ENCODE data around the gene TUBB4B.
"Not testable (repeated sequence)": the region's sequence is repeated elsewhere in the genome, so short reads cannot be mapped to it uniquely, and the experiment has no call there.

Gene TUBB4B

GRCh38 chr9:137237759-137238726 is 3.0 kb upstream of the TUBB4B start:
- no peak for DNase-seq

DNA sequence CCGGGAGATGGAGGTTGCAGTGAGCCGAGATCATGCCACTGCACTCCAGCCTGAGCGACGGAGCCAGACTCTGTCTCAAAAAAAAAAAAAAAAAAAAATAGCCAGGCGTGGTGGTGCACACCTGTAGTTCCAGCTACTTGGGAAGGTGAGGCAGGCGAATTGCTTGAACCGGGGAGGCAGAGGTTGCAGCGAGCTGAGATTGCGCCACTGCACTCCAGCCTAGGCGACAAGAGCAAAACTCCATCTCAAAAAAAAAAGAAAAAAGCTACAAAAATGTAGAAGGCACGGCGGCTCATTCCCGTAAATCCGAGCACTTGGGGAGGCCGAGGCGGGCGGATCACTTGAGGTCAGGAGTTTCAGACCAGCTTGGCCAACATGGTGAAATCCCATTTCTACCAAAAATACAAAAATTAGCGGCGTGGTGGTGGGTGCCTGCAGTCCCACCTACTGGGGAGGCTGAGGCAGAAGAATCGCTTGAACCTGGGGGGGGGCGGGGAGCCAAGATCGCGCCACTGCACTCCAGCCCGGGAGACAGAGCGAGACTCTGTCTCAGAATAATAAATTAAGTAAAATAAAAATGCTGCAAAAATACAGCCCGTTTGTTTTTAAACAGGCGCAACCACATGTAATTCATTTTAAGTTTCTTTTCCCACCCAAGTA is 1.4 kb upstream of the TUBB4B start:
- not testable (repeated sequence) for DNase-seq

GRCh38 chr9:137240318-137240840 is 708 bp upstream of the TUBB4B start:
- peak; percentile 58 for DNase-seq

DNA sequence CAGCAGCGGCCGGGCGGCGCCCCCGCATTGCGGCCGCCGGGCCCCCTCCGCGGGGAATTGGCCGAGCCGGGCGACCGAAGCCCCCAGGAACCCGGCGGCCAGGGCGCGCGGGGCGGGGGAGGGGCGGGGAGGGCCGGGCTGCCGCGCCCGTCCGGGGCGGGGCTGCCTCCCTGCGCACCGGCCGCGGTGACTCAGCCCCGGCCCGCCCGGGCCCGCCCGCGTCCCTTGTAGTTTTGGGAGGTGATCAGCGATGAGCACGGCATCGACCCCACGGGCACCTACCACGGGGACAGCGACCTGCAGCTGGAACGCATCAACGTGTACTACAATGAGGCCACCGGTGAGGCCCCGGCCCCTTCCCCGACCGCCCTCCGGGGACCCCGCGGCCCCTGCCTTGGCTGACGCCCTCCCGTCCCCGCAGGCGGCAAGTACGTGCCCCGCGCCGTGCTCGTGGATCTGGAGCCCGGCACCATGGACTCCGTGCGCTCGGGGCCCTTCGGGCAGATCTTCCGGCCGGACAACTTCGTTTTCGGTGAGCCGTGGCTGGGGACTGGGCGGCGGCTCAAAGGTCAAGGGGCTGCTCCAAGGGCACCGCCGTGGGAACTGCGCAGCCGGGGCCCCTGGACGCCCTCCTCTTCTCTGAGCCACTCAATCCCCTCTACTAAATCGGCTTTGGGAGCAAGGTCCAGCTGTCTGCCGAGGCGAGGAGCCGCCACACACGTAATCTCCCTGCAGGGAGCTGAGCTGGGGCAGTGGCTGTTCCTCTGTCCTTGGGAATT is 592 bp downstream of the TUBB4B start:
- DNase-seq = no peak

DNA sequence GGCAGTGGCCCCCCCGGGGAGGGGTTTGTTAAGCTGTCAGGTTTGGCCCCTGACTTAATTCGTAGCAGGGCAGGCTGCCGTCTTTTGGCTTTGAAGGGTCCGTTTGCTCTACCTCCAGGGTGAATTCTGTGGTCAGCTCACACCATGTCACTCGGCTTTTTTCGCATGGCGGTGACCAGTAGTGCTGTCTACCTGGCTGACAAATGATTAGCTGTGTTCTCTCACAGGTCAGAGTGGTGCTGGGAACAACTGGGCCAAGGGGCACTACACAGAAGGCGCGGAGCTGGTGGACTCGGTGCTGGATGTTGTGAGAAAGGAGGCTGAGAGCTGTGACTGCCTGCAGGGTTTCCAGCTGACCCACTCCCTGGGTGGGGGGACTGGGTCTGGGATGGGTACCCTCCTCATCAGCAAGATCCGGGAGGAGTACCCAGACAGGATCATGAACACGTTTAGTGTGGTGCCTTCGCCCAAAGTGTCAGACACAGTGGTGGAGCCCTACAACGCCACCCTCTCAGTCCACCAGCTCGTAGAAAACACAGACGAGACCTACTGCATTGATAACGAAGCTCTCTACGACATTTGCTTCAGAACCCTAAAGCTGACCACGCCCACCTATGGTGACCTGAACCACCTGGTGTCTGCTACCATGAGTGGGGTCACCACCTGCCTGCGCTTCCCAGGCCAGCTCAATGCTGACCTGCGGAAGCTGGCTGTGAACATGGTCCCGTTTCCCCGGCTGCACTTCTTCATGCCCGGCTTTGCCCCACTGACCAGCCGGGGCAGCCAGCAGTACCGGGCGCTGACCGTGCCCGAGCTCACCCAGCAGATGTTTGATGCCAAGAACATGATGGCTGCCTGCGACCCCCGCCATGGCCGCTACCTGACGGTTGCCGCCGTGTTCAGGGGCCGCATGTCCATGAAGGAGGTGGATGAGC is 1.4 kb downstream of the TUBB4B start:
- no peak for DNase-seq

DNA sequence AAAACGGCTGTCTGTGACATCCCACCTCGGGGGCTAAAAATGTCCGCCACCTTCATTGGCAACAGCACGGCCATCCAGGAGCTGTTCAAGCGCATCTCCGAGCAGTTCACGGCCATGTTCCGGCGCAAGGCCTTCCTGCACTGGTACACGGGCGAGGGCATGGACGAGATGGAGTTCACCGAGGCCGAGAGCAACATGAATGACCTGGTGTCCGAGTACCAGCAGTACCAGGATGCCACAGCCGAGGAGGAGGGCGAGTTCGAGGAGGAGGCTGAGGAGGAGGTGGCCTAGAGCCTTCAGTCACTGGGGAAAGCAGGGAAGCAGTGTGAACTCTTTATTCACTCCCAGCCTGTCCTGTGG is 2.2 kb downstream of the TUBB4B start:
- not testable (repeated sequence) for DNase-seq

GRCh38 chr9:137243626-137244485 is 2.8 kb downstream of the TUBB4B start:
- DNase-seq = no peak

- DNase-seq = no peak
These were observed 3.7 kb downstream of the TUBB4B start for GRCh38 chr9:137244486-137245449.

GRCh38 chr9:137245450-137246421 is 4.6 kb downstream of the TUBB4B start:
- DNase-seq = no peak

GRCh38 chr9:137247135-137247915 is 6.2 kb downstream of the TUBB4B start:
- DNase-seq = no peak

- DNase-seq = no peak
These were observed 6.8 kb downstream of the TUBB4B start for GRCh38 chr9:137247916-137248175.

- DNase-seq = no peak
These were observed 9.5 kb downstream of the TUBB4B start for GRCh38 chr9:137250329-137251193.

DNA sequence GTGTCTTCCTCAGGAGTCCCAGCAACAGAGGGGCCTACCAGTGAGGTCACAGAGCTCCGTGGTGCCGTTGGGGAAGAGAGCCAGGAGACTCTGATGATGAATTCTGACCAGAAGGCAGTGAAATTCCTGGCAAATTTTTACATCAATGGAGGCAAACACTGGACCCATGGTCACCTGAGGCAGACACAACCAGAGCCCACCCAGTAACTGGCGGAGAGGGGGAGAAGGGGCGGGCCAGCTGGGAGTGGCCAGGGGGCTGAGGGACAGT is 10.0 kb downstream of the TUBB4B start, which contains the start of gene STPG3:
STPG3 (plus strand) TSS at position 93 of the 268 bp plus-strand sequence; CDS start at position 94, 1 bp downstream.
- DNase-seq = no peak

- no peak for DNase-seq
These were observed 10.6 kb downstream of the TUBB4B start for GRCh38 chr9:137251490-137252268.

GRCh38 chr9:137252555-137253506 is 11.7 kb downstream of the TUBB4B start:
- no peak for DNase-seq
